Measurements from ENCODE around the gene ANKS1B.

DNA sequence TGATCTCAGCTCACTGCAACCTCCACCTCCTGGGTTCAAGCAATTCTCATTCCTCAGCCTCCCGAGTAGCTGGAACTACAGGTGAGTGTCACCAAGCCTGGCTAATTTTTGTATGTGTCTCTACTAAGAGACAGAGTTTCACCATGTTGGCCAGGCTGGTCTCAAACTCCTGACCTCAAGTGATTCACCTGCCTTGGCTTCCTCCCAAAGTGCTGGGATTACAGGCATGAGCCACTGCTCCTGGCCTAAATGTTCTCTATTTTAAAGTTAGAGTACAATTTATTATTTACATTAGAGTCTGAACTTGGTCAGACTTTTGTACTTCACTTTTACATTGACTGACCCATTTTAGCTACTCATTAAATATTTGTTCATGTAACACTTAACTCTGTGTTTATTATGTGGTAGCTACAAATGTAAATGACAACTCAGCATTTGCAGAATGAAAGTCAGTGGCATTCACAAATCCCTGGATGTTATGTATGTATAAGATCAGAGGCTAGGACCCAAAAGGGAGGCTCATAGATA lies 930.1 kb downstream of the ANKS1B start:
- no peak for TF ChIP-seq CTCF (conservative IDR thresholded peaks at IDR 0.05; ENCODE audit: low read depth, low read length)
- TF ChIP-seq SMC3 (IDR thresholded peaks at IDR 0.05; ENCODE audit: low read depth, low read length), result no peak
- no peak for TF ChIP-seq MAZ (IDR thresholded peaks at IDR 0.05; ENCODE audit: borderline replicate concordance, low read depth, low read length)
- no peak for TF ChIP-seq POLR2A (IDR thresholded peaks at IDR 0.05; ENCODE audit: low read depth, low read length)
- no peak for TF ChIP-seq CEBPB (IDR thresholded peaks at IDR 0.05; ENCODE audit: low read depth, low read length)

Measured in IMR-90 (cell line).